HEK293 (cell line): ENCODE data around the gene CDSN.

ENCODE experiments used
- CTCF ChIA-PET: fragments of 350-600 bp; formaldehyde crosslinking; extraction: SDS; loops from one replicate; lab custom pipeline; 2021; ENCODE audit warnings: antibody characterized with exemption; lab: Yijun Ruan, JAX
- POLR2A ChIA-PET: fragments of 300-600 bp; formaldehyde crosslinking; extraction: SDS; loops from one replicate; lab custom pipeline; 2020; ENCODE audit warnings: antibody characterized with exemption, inconsistent platforms; lab: Yijun Ruan, JAX
- H3K27ac ChIP-seq: fragments of 200-500 bp; sonication (Bioruptor generic); 2 replicates; pipeline ENCODE4 v1.5.1; 2014; ENCODE audit warnings: low read depth, low read length, control low read depth, inconsistent platforms; ENCODE audit errors: extremely low read depth
- H3K36me3 ChIP-seq, 2 experiments: fragments of 200-500 bp in 1 of 2; sonication (Bioruptor generic) in 1 of 2; 1 replicate in 1 of 2; 2 replicates in 1 of 2; pipeline ENCODE4 v1.5.1; 2014 to 2017; ENCODE audit warnings: inconsistent platforms in 2 of 2, low read length in 2 of 2; ENCODE audit not compliant: control insufficient read depth in 2 of 2, insufficient read depth in 1 of 2
- H3K4me1 ChIP-seq: fragments of 200-500 bp; sonication (Bioruptor generic); 2 replicates; pipeline ENCODE4 v1.5.1; 2014; ENCODE audit warnings: mild to moderate bottlenecking, low read length, inconsistent platforms; ENCODE audit not compliant: control insufficient read depth, insufficient read depth
- H3K4me3 ChIP-seq: 2 replicates; pipeline ENCODE4 v1.5.1; 2011; ENCODE audit warnings: low read depth, mild to moderate bottlenecking, control low read depth, low read length, moderate library complexity
- H3K9me3 ChIP-seq: fragments of 200-500 bp; sonication (Bioruptor generic); 2 replicates; pipeline ENCODE4 v1.5.1; 2014; ENCODE audit warnings: low read depth, low read length, inconsistent platforms; ENCODE audit not compliant: control insufficient read depth, insufficient read depth
- FEZF1 ChIP-seq: fragments of 450-650 bp; formaldehyde crosslinking; IDR thresholded peaks from 2 replicates; pipeline ENCODE4 v1.5.1; 2016; ENCODE audit warnings: missing biosample characterization, missing genetic modification characterization
- GLIS1 ChIP-seq: fragments of 450-650 bp; formaldehyde crosslinking; IDR thresholded peaks from 2 replicates; pipeline ENCODE4 v1.5.1; 2016; ENCODE audit warnings: missing biosample characterization, missing genetic modification characterization
- KLF1 ChIP-seq: fragments of 450-650 bp; formaldehyde crosslinking; IDR thresholded peaks from 2 replicates; pipeline ENCODE4 v1.5.1; 2016; ENCODE audit warnings: missing biosample characterization, missing genetic modification characterization
- PRDM1 ChIP-seq: fragments of 450-650 bp; formaldehyde crosslinking; IDR thresholded peaks from 2 replicates; pipeline ENCODE4; 2016; ENCODE audit warnings: missing biosample characterization, missing genetic modification characterization
- SCRT2 ChIP-seq: fragments of 450-650 bp; formaldehyde crosslinking; IDR thresholded peaks from 2 replicates; pipeline ENCODE4 v1.5.1; 2016; ENCODE audit warnings: missing biosample characterization, missing genetic modification characterization
- SP2 ChIP-seq: fragments of 450-650 bp; formaldehyde crosslinking; IDR thresholded peaks from 2 replicates; pipeline ENCODE4 v1.5.1; 2016; ENCODE audit warnings: missing biosample characterization, missing genetic modification characterization
- ZNF155 ChIP-seq: fragments of 450-650 bp; formaldehyde crosslinking; IDR thresholded peaks from 2 replicates; pipeline ENCODE4 v1.5.1; 2016; ENCODE audit warnings: missing biosample characterization, missing genetic modification characterization
- ZNF157 ChIP-seq: fragments of 450-650 bp; formaldehyde crosslinking; IDR thresholded peaks from 2 replicates; pipeline ENCODE4 v1.5.1; 2016; ENCODE audit warnings: missing biosample characterization, missing genetic modification characterization
- ZNF211 ChIP-seq: fragments of 450-650 bp; formaldehyde crosslinking; IDR thresholded peaks from 2 replicates; pipeline ENCODE4 v1.5.1; 2016; ENCODE audit warnings: low read depth, missing biosample characterization, missing genetic modification characterization
- ZNF221 ChIP-seq: fragments of 450-650 bp; formaldehyde crosslinking; IDR thresholded peaks from 2 replicates; pipeline ENCODE4 v1.5.1; 2017; ENCODE audit warnings: missing biosample characterization, missing genetic modification characterization, borderline replicate concordance
- ZNF24 ChIP-seq: fragments of 450-650 bp; formaldehyde crosslinking; IDR thresholded peaks from 2 replicates; pipeline ENCODE4 v1.5.1; 2016; ENCODE audit warnings: missing biosample characterization, missing genetic modification characterization
- ZNF350 ChIP-seq: fragments of 450-650 bp; formaldehyde crosslinking; IDR thresholded peaks from 2 replicates; pipeline ENCODE4 v1.5.0; 2017; ENCODE audit warnings: missing biosample characterization, mild to moderate bottlenecking, missing genetic modification characterization
- ZNF354C ChIP-seq: fragments of 450-650 bp; formaldehyde crosslinking; IDR thresholded peaks from 2 replicates; pipeline ENCODE4 v1.5.1; 2016; ENCODE audit warnings: missing biosample characterization, missing genetic modification characterization, low read depth, borderline replicate concordance
- ZNF394 ChIP-seq: fragments of 450-650 bp; formaldehyde crosslinking; IDR thresholded peaks from 2 replicates; pipeline ENCODE4 v1.5.1; 2016; ENCODE audit warnings: missing biosample characterization, missing genetic modification characterization, mild to moderate bottlenecking, moderate library complexity, borderline replicate concordance
- ZNF555 ChIP-seq: fragments of 450-650 bp; formaldehyde crosslinking; conservative IDR thresholded peaks from 2 replicates; pipeline ENCODE4 v1.5.1; 2017; ENCODE audit warnings: missing biosample characterization, mild to moderate bottlenecking, missing genetic modification characterization, inconsistent platforms
- ZNF558 ChIP-seq: fragments of 450-650 bp; formaldehyde crosslinking; IDR thresholded peaks from 2 replicates; pipeline ENCODE4 v1.5.1; 2016; ENCODE audit warnings: missing biosample characterization, missing genetic modification characterization
- ZNF654 ChIP-seq: fragments of 450-650 bp; formaldehyde crosslinking; IDR thresholded peaks from 2 replicates; pipeline ENCODE4 v1.5.1; 2016; ENCODE audit warnings: low read depth, missing biosample characterization, missing genetic modification characterization
- TF ChIP-seq, protein P1 (sequence below): fragments of 450-650 bp; formaldehyde crosslinking; IDR thresholded peaks from 2 replicates; pipeline ENCODE4 v1.5.1; 2016; ENCODE audit warnings: missing biosample characterization, missing genetic modification characterization
- TF ChIP-seq, protein P2 (sequence below): fragments of 450-650 bp; formaldehyde crosslinking; IDR thresholded peaks from 2 replicates; pipeline ENCODE4 v1.5.1; 2016; ENCODE audit warnings: missing biosample characterization, missing genetic modification characterization
- TF ChIP-seq, protein P3 (sequence below): fragments of 450-650 bp; formaldehyde crosslinking; IDR thresholded peaks from 2 replicates; pipeline ENCODE4 v1.5.1; 2016; ENCODE audit warnings: missing biosample characterization, missing genetic modification characterization, borderline replicate concordance
- TF ChIP-seq, protein P4 (sequence below): fragments of 450-650 bp; formaldehyde crosslinking; IDR thresholded peaks from 2 replicates; pipeline ENCODE4 v1.5.1; 2017; ENCODE audit warnings: missing biosample characterization, missing genetic modification characterization
- TF ChIP-seq, protein P5 (sequence below): fragments of 450-650 bp; formaldehyde crosslinking; optimal IDR thresholded peaks from 2 replicates; pipeline ENCODE3; 2016; ENCODE audit warnings: missing biosample characterization, mild to moderate bottlenecking, missing genetic modification characterization

Gene CDSN

DNA sequence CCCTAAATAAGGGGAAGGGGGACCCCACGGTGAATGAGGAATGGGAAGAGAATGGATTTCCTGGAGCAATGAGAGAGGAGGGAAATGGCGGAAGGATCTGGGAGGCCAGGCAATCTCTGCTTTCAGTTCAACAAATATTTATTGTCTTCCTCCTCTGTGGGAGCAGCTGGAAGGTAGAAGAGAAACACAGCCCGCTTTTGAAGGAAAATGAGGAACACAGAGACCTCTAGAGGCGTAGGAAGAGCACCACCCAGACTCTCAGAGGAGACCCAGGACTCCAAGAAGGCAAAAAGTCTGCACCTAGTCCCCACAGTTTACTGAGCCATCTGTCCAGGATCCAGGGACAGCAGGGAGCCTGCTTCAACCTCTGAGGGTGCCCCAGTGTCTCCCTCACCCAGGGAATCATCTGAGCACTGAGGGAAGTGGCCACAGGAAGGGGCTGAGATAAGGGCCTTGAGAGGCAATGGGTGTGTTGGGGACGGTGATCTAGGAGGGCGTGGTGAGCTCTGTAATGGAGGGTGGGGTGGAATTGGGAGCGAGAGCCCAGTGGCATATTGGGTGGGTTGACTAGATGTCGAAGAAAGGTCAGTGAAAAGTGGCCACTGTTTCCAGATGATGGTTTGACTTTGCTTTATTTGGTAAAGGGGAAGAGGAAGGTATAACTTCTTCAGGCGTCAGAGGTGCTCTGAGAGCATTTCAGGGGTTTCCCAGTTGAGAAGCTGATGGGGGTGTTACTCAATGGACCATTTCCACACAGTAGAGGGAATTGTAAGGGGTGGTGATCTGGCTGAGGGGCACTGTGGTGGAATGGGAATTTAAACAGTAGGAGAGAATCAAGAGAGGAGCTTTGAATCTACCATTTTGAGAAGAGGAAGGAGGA lies 5.0 kb downstream of the CDSN start:
- TF ChIP-seq ZNF155 (tag by site-specific recombination) (no peak), SP2 (tag by site-specific recombination) (no peak), ZNF555 (no peak), KLF1 (tag by site-specific recombination) (peak; percentile 91), ZNF558 (tag by site-specific recombination) (no peak), ZNF354C (tag by site-specific recombination) (no peak), ZNF654 (no peak), ZNF394 (tag by site-specific recombination) (0 out of 2 replicates have a peak, but pooled peaks have one; percentile 23), ZNF211 (no peak), ZNF157 (tag by site-specific recombination) (no peak), SCRT2 (tag by site-specific recombination) (no peak)
- TF ChIP-seq, protein P1, sequence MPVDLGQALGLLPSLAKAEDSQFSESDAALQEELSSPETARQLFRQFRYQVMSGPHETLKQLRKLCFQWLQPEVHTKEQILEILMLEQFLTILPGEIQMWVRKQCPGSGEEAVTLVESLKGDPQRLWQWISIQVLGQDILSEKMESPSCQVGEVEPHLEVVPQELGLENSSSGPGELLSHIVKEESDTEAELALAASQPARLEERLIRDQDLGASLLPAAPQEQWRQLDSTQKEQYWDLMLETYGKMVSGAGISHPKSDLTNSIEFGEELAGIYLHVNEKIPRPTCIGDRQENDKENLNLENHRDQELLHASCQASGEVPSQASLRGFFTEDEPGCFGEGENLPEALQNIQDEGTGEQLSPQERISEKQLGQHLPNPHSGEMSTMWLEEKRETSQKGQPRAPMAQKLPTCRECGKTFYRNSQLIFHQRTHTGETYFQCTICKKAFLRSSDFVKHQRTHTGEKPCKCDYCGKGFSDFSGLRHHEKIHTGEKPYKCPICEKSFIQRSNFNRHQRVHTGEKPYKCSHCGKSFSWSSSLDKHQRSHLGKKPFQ (tag by site-specific recombination) = no peak
- TF ChIP-seq, protein P2, sequence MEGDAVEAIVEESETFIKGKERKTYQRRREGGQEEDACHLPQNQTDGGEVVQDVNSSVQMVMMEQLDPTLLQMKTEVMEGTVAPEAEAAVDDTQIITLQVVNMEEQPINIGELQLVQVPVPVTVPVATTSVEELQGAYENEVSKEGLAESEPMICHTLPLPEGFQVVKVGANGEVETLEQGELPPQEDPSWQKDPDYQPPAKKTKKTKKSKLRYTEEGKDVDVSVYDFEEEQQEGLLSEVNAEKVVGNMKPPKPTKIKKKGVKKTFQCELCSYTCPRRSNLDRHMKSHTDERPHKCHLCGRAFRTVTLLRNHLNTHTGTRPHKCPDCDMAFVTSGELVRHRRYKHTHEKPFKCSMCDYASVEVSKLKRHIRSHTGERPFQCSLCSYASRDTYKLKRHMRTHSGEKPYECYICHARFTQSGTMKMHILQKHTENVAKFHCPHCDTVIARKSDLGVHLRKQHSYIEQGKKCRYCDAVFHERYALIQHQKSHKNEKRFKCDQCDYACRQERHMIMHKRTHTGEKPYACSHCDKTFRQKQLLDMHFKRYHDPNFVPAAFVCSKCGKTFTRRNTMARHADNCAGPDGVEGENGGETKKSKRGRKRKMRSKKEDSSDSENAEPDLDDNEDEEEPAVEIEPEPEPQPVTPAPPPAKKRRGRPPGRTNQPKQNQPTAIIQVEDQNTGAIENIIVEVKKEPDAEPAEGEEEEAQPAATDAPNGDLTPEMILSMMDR (tag by site-specific recombination) = peak; percentile 42; the same call in 1 of the 2 replicates
- TF ChIP-seq, protein P3, sequence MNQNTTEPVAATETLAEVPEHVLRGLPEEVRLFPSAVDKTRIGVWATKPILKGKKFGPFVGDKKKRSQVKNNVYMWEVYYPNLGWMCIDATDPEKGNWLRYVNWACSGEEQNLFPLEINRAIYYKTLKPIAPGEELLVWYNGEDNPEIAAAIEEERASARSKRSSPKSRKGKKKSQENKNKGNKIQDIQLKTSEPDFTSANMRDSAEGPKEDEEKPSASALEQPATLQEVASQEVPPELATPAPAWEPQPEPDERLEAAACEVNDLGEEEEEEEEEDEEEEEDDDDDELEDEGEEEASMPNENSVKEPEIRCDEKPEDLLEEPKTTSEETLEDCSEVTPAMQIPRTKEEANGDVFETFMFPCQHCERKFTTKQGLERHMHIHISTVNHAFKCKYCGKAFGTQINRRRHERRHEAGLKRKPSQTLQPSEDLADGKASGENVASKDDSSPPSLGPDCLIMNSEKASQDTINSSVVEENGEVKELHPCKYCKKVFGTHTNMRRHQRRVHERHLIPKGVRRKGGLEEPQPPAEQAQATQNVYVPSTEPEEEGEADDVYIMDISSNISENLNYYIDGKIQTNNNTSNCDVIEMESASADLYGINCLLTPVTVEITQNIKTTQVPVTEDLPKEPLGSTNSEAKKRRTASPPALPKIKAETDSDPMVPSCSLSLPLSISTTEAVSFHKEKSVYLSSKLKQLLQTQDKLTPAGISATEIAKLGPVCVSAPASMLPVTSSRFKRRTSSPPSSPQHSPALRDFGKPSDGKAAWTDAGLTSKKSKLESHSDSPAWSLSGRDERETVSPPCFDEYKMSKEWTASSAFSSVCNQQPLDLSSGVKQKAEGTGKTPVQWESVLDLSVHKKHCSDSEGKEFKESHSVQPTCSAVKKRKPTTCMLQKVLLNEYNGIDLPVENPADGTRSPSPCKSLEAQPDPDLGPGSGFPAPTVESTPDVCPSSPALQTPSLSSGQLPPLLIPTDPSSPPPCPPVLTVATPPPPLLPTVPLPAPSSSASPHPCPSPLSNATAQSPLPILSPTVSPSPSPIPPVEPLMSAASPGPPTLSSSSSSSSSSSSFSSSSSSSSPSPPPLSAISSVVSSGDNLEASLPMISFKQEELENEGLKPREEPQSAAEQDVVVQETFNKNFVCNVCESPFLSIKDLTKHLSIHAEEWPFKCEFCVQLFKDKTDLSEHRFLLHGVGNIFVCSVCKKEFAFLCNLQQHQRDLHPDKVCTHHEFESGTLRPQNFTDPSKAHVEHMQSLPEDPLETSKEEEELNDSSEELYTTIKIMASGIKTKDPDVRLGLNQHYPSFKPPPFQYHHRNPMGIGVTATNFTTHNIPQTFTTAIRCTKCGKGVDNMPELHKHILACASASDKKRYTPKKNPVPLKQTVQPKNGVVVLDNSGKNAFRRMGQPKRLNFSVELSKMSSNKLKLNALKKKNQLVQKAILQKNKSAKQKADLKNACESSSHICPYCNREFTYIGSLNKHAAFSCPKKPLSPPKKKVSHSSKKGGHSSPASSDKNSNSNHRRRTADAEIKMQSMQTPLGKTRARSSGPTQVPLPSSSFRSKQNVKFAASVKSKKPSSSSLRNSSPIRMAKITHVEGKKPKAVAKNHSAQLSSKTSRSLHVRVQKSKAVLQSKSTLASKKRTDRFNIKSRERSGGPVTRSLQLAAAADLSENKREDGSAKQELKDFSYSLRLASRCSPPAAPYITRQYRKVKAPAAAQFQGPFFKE = no peak
- H3K4me3 ChIP-seq = no peak overlapping the region
- H3K4me1 ChIP-seq = peaks cover 7% of the 10 kb centered on the region
- no peak overlapping the region for H3K27ac ChIP-seq
- POLR2A ChIA-PET = interaction anchor here (0.6 to 2.2 kb wide), 3 partner anchors 32 to 499 kb away, joined by 3 to 7 read pairs (median 5); no protein-coding TSS in a partner anchor
- H3K9me3 ChIP-seq = no peaks in the 10 kb centered on the region
- no peaks in the 10 kb centered on the region for H3K36me3 ChIP-seq
- CTCF ChIA-PET = interaction anchor here (0.5 to 8.3 kb wide), 16 partner anchors 12 to 315 kb away, joined by 3 to 60 read pairs (median 4); no protein-coding TSS in a partner anchor

DNA sequence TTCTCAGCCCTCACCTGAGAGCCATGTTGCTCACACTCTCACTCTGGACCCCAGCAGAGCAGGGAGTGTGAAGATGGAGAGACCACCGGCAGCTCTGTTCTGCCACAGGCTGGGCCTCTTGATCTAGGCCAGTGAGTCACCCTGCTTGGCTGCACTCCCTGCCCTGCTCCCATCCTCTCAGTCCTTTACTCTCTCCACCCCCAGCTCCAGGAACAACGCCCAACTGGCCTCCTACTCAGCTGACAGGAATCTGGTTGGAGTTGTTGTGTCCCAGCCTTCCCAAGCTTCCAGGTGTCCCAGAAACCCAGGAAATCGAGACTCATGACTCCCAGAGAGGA lies 5.7 kb downstream of the CDSN start, which contains the start of gene PSORS1C1:
PSORS1C1 (plus strand) TSS at position 260 of the 338 bp plus-strand sequence. CDS start 14,833 bp downstream, outside the sequence.
- POLR2A ChIA-PET = interaction anchor here (0.6 to 2.2 kb wide), 2 partner anchors 31 to 499 kb away, joined by 5 to 7 read pairs; no protein-coding TSS in a partner anchor
- Histone ChIP-seq H3K4me3 (no peak within 1 kb of the TSS), H3K27ac (no peak within 1 kb of the TSS), H3K9me3 (no peaks in the 10 kb centered on the region), H3K36me3 (no peaks in the 10 kb centered on the region), H3K4me1 (peaks cover 7% of the 10 kb centered on the region)
- CTCF ChIA-PET = interaction anchor here (0.6 to 8.3 kb wide), 9 partner anchors 12 to 314 kb away, joined by 3 to 60 read pairs (median 7); no protein-coding TSS in a partner anchor
- TF ChIP-seq ZNF350 (tag by site-specific recombination) (no peak), ZNF221 (tag by site-specific recombination) (no peak), FEZF1 (tag by site-specific recombination) (no peak), PRDM1 (tag by site-specific recombination) (0 out of 2 replicates have a peak, but pooled peaks have one; percentile 30), ZNF24 (tag by site-specific recombination) (no peak), GLIS1 (peak; percentile 70), SP2 (tag by site-specific recombination) (no peak)
- TF ChIP-seq, protein P4, sequence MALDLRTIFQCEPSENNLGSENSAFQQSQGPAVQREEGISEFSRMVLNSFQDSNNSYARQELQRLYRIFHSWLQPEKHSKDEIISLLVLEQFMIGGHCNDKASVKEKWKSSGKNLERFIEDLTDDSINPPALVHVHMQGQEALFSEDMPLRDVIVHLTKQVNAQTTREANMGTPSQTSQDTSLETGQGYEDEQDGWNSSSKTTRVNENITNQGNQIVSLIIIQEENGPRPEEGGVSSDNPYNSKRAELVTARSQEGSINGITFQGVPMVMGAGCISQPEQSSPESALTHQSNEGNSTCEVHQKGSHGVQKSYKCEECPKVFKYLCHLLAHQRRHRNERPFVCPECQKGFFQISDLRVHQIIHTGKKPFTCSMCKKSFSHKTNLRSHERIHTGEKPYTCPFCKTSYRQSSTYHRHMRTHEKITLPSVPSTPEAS = no peak
- TF ChIP-seq, protein P5, sequence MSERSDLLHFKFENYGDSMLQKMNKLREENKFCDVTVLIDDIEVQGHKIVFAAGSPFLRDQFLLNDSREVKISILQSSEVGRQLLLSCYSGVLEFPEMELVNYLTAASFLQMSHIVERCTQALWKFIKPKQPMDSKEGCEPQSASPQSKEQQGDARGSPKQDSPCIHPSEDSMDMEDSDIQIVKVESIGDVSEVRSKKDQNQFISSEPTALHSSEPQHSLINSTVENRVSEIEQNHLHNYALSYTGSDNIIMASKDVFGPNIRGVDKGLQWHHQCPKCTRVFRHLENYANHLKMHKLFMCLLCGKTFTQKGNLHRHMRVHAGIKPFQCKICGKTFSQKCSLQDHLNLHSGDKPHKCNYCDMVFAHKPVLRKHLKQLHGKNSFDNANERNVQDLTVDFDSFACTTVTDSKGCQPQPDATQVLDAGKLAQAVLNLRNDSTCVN (tag by site-specific recombination) = no peak
